Calu3 (cell line): ENCODE measurements around the gene GRID2. TPM values are rescaled to one million over a fixed set of nuclear protein-coding genes. Genes with fewer than 3 reads are reported as not detected.

ENCODE experiments used
- BruUV-seq: library from RNA; stranded (reverse); fragments of 400-500 nt; replicated peaks from 2 replicates; lab custom pipeline; 2021; lab: Mats Ljungman, UMichigan
- CTCF ChIA-PET: fragments of 300-600 bp; sonication (Branson Sonifier 250); formaldehyde crosslinking; loops from one replicate; lab custom pipeline; 2022; ENCODE audit warnings: antibody characterized with exemption; lab: Charles Lee
- DNase-seq: peaks from one replicate; pipeline ENCODE4 v3.0.0; 2022
- H3K27ac Mint-ChIP-seq: one replicate; pipeline ENCODE4 v1.8.0; 2022; ENCODE audit warnings: mixed read lengths; ENCODE audit not compliant: unreplicated experiment
- H3K27me3 Mint-ChIP-seq: one replicate; pipeline ENCODE4 v1.8.0; 2022; ENCODE audit warnings: mixed read lengths; ENCODE audit not compliant: unreplicated experiment
- H3K36me3 Mint-ChIP-seq: one replicate; pipeline ENCODE4 v1.8.0; 2022; ENCODE audit warnings: mild to moderate bottlenecking, moderate library complexity, mixed read lengths; ENCODE audit not compliant: insufficient read depth, unreplicated experiment
- H3K4me1 Mint-ChIP-seq: one replicate; pipeline ENCODE4 v1.8.0; 2022; ENCODE audit warnings: mild to moderate bottlenecking, low read depth, mixed read lengths; ENCODE audit not compliant: unreplicated experiment
- H3K4me3 Mint-ChIP-seq: one replicate; pipeline ENCODE4 v1.8.0; 2022; ENCODE audit warnings: mild to moderate bottlenecking, low read depth, moderate library complexity, mixed read lengths; ENCODE audit not compliant: unreplicated experiment
- H3K9me3 Mint-ChIP-seq: one replicate; pipeline ENCODE4 v1.8.0; 2022; ENCODE audit warnings: low read depth, mixed read lengths; ENCODE audit not compliant: unreplicated experiment
- intact Hi-C: fragments of 100-400 bp; cut with micrococcal nuclease; formaldehyde crosslinking; loops from one replicate; pipeline ENCODE4 v1.10.0; 2022; ENCODE audit not compliant: unreplicated experiment
- total RNA-seq: library from RNA; stranded (reverse); gene quantifications from 2 replicates; pipeline ENCODE4 v1.2.3, GENCODE V29; 2022
- TF ChIP-seq, protein P1 (sequence below): fragments of 200-600 bp; IDR thresholded peaks from one replicate; pipeline ENCODE4 v1.8.0; 2022; ENCODE audit warnings: antibody characterized with exemption; ENCODE audit not compliant: unreplicated experiment

The GRID2 gene
- total RNA-seq, 1 experiment from 2014 or later = not detected

DNA sequence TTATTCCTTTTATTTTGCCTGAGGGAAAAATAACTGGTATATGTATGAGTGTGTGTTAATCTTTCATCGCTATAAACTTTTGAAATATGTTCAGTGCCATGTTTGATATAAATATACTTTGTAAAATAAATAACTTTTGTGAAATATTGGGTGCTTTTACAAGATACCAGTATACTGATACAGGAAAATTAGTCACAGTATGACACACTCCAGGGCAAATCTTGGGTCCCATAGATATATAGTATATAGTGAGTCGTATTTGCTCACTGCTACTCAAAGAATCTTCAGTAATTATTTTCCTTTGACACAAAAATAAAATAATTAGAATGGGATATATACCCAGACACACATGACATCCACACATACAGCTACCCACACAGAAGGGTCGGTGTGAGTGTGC lies 472.3 kb downstream of the GRID2 start:
- H3K4me3 Mint-ChIP-seq = no peak overlapping the region
- no peaks in the 10 kb centered on the region for H3K4me1 Mint-ChIP-seq
- TF ChIP-seq, protein P1, sequence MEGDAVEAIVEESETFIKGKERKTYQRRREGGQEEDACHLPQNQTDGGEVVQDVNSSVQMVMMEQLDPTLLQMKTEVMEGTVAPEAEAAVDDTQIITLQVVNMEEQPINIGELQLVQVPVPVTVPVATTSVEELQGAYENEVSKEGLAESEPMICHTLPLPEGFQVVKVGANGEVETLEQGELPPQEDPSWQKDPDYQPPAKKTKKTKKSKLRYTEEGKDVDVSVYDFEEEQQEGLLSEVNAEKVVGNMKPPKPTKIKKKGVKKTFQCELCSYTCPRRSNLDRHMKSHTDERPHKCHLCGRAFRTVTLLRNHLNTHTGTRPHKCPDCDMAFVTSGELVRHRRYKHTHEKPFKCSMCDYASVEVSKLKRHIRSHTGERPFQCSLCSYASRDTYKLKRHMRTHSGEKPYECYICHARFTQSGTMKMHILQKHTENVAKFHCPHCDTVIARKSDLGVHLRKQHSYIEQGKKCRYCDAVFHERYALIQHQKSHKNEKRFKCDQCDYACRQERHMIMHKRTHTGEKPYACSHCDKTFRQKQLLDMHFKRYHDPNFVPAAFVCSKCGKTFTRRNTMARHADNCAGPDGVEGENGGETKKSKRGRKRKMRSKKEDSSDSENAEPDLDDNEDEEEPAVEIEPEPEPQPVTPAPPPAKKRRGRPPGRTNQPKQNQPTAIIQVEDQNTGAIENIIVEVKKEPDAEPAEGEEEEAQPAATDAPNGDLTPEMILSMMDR = no peak
- no peaks in the 10 kb centered on the region for H3K36me3 Mint-ChIP-seq
- DNase-seq = no peak
- no peaks in the 10 kb centered on the region for H3K27me3 Mint-ChIP-seq
- no peaks in the 10 kb centered on the region for H3K9me3 Mint-ChIP-seq
- no TSS peak for BruUV-seq
- intact Hi-C loops = no loop called here
- no peak overlapping the region for H3K27ac Mint-ChIP-seq
- CTCF ChIA-PET = no interaction called here

- Mint-ChIP-seq H3K36me3 (no peaks in the 10 kb centered on the region), H3K4me3 (no peak overlapping the region), H3K9me3 (peaks cover 3% of the 10 kb centered on the region), H3K4me1 (no peaks in the 10 kb centered on the region), H3K27ac (no peak overlapping the region), H3K27me3 (no peaks in the 10 kb centered on the region)
- TF ChIP-seq, protein P1 = no peak
- no TSS peak for BruUV-seq
- CTCF ChIA-PET = no interaction called here
- intact Hi-C loops = no loop called here
- DNase-seq = no peak
Measured at GRCh38 chr4:92789741-92790140, 486.0 kb downstream of the GRID2 start.

DNA sequence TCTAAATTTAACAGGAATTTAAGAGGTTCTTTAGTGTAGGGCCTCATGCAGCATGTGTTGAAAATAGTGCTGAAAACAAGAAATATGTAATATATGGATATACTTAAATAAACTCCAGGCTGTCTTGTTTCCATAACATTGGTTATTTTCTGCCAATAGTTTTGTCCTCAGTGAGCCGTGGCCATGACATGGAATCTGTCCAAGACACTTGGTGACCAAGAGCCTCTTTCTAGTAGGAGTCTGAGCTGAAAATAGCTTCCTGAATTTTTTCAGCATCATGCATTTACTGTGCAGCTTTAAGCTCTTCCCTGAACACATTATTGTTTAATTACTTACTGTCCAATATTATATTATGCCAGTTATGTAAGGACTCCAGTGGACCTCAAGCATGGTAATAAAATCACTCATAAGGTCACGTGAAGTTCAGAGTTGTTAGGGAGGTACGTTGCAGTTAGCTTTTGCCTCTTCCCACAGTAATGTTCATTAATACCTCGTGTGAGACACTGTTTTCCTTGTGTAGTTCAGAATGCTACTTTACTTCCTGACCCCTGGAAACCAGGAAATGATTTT lies 488.2 kb downstream of the GRID2 start:
- BruUV-seq = no TSS peak
- H3K27me3 Mint-ChIP-seq = no peaks in the 10 kb centered on the region
- intact Hi-C loops = no loop called here
- no peak overlapping the region for H3K4me3 Mint-ChIP-seq
- no peak overlapping the region for H3K27ac Mint-ChIP-seq
- H3K4me1 Mint-ChIP-seq = no peaks in the 10 kb centered on the region
- TF ChIP-seq, protein P1 = no peak
- CTCF ChIA-PET = interaction anchor here (0.7 kb wide), 1 partner anchor 784 kb away, joined by 3 read pairs; no protein-coding TSS in a partner anchor
- H3K9me3 Mint-ChIP-seq = peaks cover 3% of the 10 kb centered on the region
- no peaks in the 10 kb centered on the region for H3K36me3 Mint-ChIP-seq
- DNase-seq = peak; percentile 2

DNA sequence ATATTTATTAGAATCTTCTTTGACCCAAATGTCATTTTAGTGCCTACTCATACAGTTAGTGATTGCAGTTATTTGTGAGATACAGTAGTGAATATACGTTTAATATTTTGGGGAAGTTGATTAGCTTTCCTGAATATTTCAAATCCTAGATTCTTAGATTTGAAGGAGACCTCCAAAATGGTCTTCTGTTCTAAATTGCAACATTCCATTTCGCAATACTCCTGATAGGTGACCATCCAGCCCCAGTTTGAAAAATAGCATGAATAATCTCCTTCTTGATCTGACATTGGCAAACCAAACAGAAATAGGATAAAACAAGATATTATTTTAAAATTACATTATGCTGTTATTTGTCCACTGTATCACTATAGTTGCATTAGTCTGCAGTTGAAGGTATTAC lies 505.6 kb downstream of the GRID2 start:
- no peaks in the 10 kb centered on the region for H3K27me3 Mint-ChIP-seq
- intact Hi-C loops = no loop called here
- CTCF ChIA-PET = no interaction called here
- H3K4me1 Mint-ChIP-seq = no peaks in the 10 kb centered on the region
- no peak overlapping the region for H3K4me3 Mint-ChIP-seq
- TF ChIP-seq, protein P1 = no peak
- BruUV-seq = no TSS peak
- no peak for DNase-seq
- H3K27ac Mint-ChIP-seq = no peak overlapping the region
- H3K36me3 Mint-ChIP-seq = no peaks in the 10 kb centered on the region
- no peaks in the 10 kb centered on the region for H3K9me3 Mint-ChIP-seq
